RPMI7951 (cell line): ENCODE data around the gene KIF5A. TPM values are rescaled to one million over a fixed set of nuclear protein-coding genes. Genes with fewer than 3 reads are reported as not detected.

Experiments used
- DNase-seq: peaks from one replicate; pipeline ENCODE4 v3.0.0-alpha.2; 2012; ENCODE audit warnings: low read depth
- total RNA-seq: library from RNA; depleted of rRNA; stranded (reverse); fragments of >200 nt; shearing (Covaris generic); gene quantifications from 2 replicates; pipeline ENCODE4 v1.2.3, GENCODE V29; 2014

The KIF5A gene
- total RNA-seq, 1 experiment from 2014 or later = 0.60 TPM

- no peak for DNase-seq
Observed at GRCh38 chr12:57620245-57620935, 70.5 kb downstream of the KIF5A start.

GRCh38 chr12:57620936-57621496 lies 71.2 kb downstream of the KIF5A start:
- no peak for DNase-seq

GRCh38 chr12:57621497-57622292 lies 71.9 kb downstream of the KIF5A start:
- no peak for DNase-seq

- no peak for DNase-seq
Observed at GRCh38 chr12:57622293-57623245, 72.7 kb downstream of the KIF5A start.

- no peak for DNase-seq
Observed at GRCh38 chr12:57623385-57623784, 73.5 kb downstream of the KIF5A start.

GRCh38 chr12:57623811-57624390 lies 74.1 kb downstream of the KIF5A start:
- no peak for DNase-seq

- DNase-seq = no peak
Observed at GRCh38 chr12:57624441-57625220, 74.8 kb downstream of the KIF5A start.

- DNase-seq = no peak
Observed at GRCh38 chr12:57625261-57626032, 75.6 kb downstream of the KIF5A start.

- DNase-seq = no peak
Observed at GRCh38 chr12:57626111-57626920, 76.5 kb downstream of the KIF5A start.

- no peak for DNase-seq
Observed at GRCh38 chr12:57626921-57627445, 77.1 kb downstream of the KIF5A start.

- DNase-seq = no peak
Observed at GRCh38 chr12:57627501-57628279, 77.8 kb downstream of the KIF5A start.

- no peak for DNase-seq
Observed at GRCh38 chr12:57628280-57629191, 78.7 kb downstream of the KIF5A start.

GRCh38 chr12:57629897-57630471 lies 80.1 kb downstream of the KIF5A start:
- no peak for DNase-seq

GRCh38 chr12:57630891-57631433 lies 81.1 kb downstream of the KIF5A start:
- no peak for DNase-seq

GRCh38 chr12:57631566-57632072 lies 81.8 kb downstream of the KIF5A start:
- no peak for DNase-seq
